Motor neuron (in vitro differentiated cells): Measurements from ENCODE around the gene BTBD19. TPM values are rescaled to one million over a fixed set of nuclear protein-coding genes. Genes with fewer than 3 reads are reported as not detected.

Experiments
- ATAC-seq, 8 experiments: fragments of 200-7000 bp; cut with Tn5 transposase; replicated peaks in 6 of 8; 2 replicates each; pipeline ENCODE4 v1.8.0; 2021; ENCODE audit warnings: mild to moderate bottlenecking in 8 of 8, moderate library complexity in 8 of 8
- H3K27ac ChIP-seq, 2 donors: fragments of 250-450 bp; sonication (Bioruptor Pico); 2 replicates each; pipeline ENCODE4 v1.9.0; 2021; ENCODE audit warnings: antibody characterized with exemption in 2 of 2, mild to moderate bottlenecking in 2 of 2, moderate library complexity in 1 of 2
- H3K4me1 ChIP-seq, 2 donors: fragments of 250-450 bp; sonication (Bioruptor Pico); replicated peaks in 1 of 2; 2 replicates each; pipeline ENCODE4 v1.6.1; 2021; ENCODE audit warnings: antibody characterized with exemption in 2 of 2, mild to moderate bottlenecking in 2 of 2, moderate library complexity in 1 of 2
- H3K4me3 ChIP-seq, 5 donors: fragments of 250-450 bp; sonication (Bioruptor Pico); 2 replicates each; pipeline ENCODE4 v1.9.0; 2021; ENCODE audit warnings: antibody characterized with exemption in 5 of 5, mild to moderate bottlenecking in 5 of 5, moderate library complexity in 4 of 5
- WGBS, 10 experiments: fragments of 450-650 bp; shearing (Covaris generic); methylation state at CpG; one replicate each; pipeline ENCODE4 v1.0.0; 2022; 5-methylcytosine and 5-hydroxymethylcytosine counted together
- in situ Hi-C, 9 experiments: fragments of 400-800 bp; cut with MboI; loops; one replicate each; pipeline ENCODE4 v1.15.0; 2021; ENCODE audit warnings: low sequenced_read_pairs in 9 of 9, low pct_unique_long_range_greater_than_20kb in 2 of 9; ENCODE audit not compliant: unreplicated experiment in 9 of 9
- total RNA-seq, 8 experiments: library from RNA; unstranded; fragments of 300-600 nt; gene quantifications; 2 replicates each; pipeline versions ENCODE4 v1.2.3 to v1.2.4, GENCODE V29; 2022

Gene BTBD19
- total RNA-seq, 8 experiments from 2014 or later, result 0.60 to 18.5 (median 6.0) TPM

DNA sequence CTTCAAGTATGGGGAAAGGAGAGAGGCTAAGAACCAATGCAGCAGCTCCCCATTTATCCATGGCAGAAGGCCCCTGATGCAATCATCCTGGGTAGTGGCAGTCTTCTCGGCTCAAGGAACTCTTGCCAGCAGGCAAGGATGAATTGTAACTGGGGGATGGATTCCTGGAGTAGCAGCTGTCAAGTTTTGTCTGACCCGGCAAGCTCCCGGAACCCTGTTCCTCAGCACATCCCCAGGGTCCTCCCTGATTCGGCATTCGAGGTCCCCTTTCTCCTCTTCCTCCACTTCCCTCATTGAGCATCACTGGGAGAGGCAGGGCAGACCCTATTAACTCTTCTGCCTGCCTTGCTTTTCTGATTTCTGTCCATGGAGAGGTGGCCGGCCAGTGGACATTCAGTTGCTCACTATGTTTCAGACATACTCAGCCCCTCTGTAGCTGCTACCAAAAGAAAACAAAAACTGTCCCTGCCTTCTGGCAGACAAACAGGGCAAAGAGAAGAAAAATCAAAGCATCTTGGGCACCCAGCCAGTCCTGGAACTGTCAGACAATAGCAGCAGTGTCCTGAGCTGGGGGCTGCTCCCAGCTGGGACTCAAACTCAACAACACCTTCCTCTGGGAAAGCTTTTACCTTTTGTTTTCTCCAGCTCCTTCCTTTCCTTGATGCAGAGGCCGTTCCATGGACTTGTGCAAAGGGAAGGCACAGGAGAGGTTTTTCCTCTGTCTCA lies 40.3 kb downstream of the BTBD19 start:
- peak in 4 of 8 experiments; percentile 36 to 64 (median 44) for ATAC-seq
- 44 to 96% (median 83%) methylated on average over 1 to 6 of the region's 7 CpGs; no CpG with 5 or more reads in 2 of the 10 experiments for WGBS, 10 experiments
- in situ Hi-C loops, result loop anchor here in 3 of 9 experiments (25.0 kb wide), 3 partner anchors 139 to 464 kb away; partner anchors contain the start of genes EIF2B3 (in 1 of the 3), HECTD3 (in 1 of the 3) and UROD (in 1 of the 3)
- Histone ChIP-seq H3K4me3 (no peak overlapping the region), H3K4me1 (peaks cover 0 to 18% of the 10 kb centered on the region in 2 donors), H3K27ac (peak overlapping the region in 1 of 2 donors; percentile 6)

DNA sequence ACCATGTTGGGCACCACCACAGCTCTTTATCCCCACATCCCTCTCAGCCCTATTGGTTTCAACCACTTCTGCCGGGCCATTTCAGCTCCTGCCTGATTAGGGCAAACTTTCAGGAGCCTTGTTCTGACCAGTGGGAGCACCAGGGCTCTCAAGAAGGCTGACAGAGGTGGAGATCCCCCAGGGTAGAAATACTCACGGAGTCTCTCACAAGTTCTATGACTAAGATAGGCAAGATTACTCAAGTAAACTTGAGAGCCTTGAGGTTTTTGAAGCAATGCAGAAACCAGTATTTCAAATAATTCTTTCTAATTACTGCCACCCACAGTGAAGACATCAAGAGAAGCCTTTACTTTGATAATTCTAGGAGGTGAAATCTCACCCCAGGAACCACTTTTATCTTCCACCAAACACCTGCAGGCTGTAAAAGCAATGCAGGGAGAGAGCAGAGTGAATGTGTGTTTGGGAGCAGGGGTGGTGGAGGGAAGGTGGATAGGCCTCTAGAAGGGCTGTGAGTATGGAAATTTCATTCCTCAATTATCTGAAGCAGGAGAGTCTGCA lies 41.3 kb downstream of the BTBD19 start:
- 43 to 100% (median 66%) methylated on average over 1 to 2 of the region's 2 CpGs; no CpG with 5 or more reads in 4 of the 10 experiments for WGBS, 10 experiments
- in situ Hi-C loops, result loop anchor here in 3 of 9 experiments (25.0 kb wide), 3 partner anchors 138 to 463 kb away; partner anchors contain the start of genes EIF2B3 (in 1 of the 3), HECTD3 (in 1 of the 3) and UROD (in 1 of the 3)
- ATAC-seq, result no peak
- H3K4me3 ChIP-seq, result no peak overlapping the region
- H3K27ac ChIP-seq, result no peak overlapping the region
- peaks cover 0 to 17% of the 10 kb centered on the region in 2 donors for H3K4me1 ChIP-seq

DNA sequence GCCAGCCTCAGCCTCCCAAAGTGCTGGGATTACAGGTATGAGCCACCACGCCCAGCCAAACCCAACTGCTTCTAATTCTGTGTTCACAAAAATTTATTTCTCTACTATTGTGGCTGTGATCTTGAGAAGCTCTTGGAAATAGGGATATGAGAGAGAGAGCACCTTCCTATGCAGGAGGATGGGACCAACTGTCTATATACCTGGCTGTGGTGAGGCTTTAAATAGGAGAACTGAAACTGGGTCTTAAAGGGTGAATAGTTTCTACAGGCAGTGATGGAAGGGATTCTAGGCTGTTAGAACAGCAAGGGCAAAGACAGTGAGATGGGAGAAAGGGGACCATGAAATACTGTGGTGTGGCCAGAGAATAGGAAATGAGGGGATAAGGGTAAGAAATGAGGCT lies 43.0 kb downstream of the BTBD19 start:
- in situ Hi-C loops, result no loop called here
- 83 to 100% (median 89%) methylated on average over 1 of the region's 1 CpG; no CpG with 5 or more reads in 7 of the 10 experiments for WGBS, 10 experiments
- Histone ChIP-seq H3K4me1 (peaks cover 0 to 17% of the 10 kb centered on the region in 2 donors), H3K4me3 (no peak overlapping the region), H3K27ac (no peak overlapping the region)
- ATAC-seq, result no peak

DNA sequence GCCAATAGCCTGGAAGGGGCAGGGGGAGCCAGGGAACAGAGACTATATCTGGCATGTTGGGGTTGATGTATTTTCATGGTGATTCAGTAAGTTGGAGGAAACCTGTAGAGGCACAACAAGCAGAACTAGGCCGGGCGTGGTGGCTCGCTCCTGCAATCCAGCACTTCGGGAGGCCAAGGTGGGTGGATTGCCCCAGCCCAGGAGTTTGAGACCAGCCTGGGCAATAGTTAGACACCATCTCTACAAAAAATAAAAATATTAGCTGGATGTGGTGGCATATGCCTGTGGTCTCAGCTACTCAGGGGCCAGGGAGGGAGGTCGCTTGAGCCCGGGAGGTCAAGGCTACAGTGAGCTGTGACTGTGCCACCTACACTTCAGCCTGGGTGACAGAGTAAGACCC lies 44.9 kb downstream of the BTBD19 start:
- Histone ChIP-seq H3K4me1 (peaks cover 0 to 11% of the 10 kb centered on the region in 2 donors), H3K4me3 (no peak overlapping the region), H3K27ac (no peak overlapping the region)
- ATAC-seq, result no peak
- in situ Hi-C loops, result no loop called here
- WGBS, 10 experiments, result 92 to 100% (median 98%) methylated on average over 3 to 6 of the region's 6 CpGs; no CpG with 5 or more reads in 4 of the 10 experiments

DNA sequence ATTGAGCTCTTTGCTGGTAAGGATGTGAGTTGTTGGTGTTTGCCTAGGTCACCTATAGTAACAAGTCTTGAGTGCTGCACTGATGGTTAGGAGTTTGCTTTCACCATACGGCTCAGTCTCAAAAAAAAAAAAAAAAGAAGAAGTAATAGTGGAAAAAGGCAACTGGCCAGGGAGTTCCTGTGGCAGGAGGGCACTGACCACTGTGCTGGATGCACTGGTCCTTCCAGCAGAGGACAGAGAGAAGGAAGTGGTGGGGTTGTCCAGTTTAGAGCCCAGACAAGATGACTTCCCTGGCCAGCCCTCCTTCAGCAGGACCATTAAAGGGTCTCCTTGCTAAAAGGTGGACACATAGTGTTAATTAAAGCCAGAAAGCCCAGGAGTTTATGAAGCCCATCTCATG lies 46.6 kb downstream of the BTBD19 start:
- no peaks in the 10 kb centered on the region for H3K4me1 ChIP-seq
- no peak overlapping the region for H3K4me3 ChIP-seq
- 100% methylated on average over 1 of the region's 1 CpG; no CpG with 5 or more reads in 5 of the 10 experiments for WGBS, 10 experiments
- no peak overlapping the region for H3K27ac ChIP-seq
- no peak for ATAC-seq
- in situ Hi-C loops, result no loop called here

DNA sequence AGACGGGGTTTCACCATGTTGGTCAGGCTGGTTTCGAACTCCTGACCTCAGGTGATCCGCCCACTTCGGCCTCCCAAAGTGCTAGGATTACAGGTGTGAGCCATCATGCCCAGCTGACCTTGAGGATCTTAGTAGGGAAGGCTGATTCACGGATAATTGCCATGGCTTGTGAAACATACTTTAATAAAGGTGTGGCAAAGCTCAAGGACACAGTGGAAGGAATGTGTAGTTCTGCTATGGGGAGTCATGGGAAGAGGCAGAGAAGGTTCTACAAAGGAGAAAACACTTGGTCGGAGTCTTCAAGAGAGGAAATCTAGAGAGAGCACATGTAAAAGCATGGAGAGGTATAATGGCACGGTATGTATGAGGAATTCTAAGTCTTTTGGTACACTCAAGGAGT lies 47.4 kb downstream of the BTBD19 start:
- no peak overlapping the region for H3K27ac ChIP-seq
- H3K4me1 ChIP-seq, result no peaks in the 10 kb centered on the region
- H3K4me3 ChIP-seq, result no peak overlapping the region
- in situ Hi-C loops, result no loop called here
- no peak for ATAC-seq
- WGBS, 10 experiments, result 62 to 100% (median 96%) methylated on average over 2 to 6 of the region's 7 CpGs; no CpG with 5 or more reads in 2 of the 10 experiments

DNA sequence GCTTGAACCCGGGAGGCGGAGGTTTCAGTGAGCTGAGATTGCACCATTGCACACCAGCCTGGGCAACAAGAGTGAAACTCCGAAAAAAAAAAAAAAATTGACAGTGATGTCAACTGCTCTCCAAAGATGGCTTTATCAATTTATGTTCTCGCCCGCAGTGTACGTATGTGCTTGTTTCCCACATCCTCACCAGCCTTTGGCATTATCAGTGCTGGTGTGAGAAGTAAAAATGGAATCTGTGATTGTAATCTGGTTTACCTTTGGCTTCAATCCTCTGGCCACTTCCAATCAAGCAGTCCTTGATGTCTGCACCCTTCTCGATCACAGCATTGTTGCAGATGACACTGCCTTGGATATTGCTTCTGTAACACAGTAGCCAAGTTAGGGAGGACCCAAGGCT lies 49.1 kb downstream of the BTBD19 start:
- in situ Hi-C loops, result no loop called here
- WGBS, 10 experiments, result 80 to 100% (median 96%) methylated on average over 1 to 6 of the region's 7 CpGs; no CpG with 5 or more reads in 4 of the 10 experiments
- no peak for ATAC-seq

DNA sequence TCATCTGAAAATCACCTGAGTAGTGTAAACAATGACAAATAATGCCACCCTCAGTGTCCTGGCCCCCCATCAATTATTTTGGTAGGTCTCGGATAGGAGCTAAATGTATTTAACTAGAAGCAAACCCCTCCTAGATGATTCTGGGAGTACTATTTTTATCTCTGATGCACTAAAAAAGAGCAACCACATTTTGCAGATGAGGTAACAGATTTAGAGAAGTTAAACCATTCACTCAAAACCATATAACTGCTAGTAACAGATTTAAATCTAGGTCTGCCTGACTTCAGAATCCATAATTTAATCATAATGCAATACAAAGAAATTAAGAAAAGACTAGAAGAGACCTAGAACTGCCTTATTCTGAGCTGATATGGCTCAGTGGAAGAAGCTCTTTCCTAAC lies 52.0 kb downstream of the BTBD19 start:
- ATAC-seq, result no peak
- 88 to 100% (median 100%) methylated on average over 1 of the region's 1 CpG; no CpG with 5 or more reads in 4 of the 10 experiments for WGBS, 10 experiments
- Histone ChIP-seq H3K27ac (no peak overlapping the region), H3K4me1 (no peaks in the 10 kb centered on the region), H3K4me3 (no peak overlapping the region)
- in situ Hi-C loops, result no loop called here

More for the DNA sequence above, 49.1 kb downstream of the BTBD19 start:
- H3K4me3 ChIP-seq, result no peak overlapping the region
- no peaks in the 10 kb centered on the region for H3K4me1 ChIP-seq
- no peak overlapping the region for H3K27ac ChIP-seq

DNA sequence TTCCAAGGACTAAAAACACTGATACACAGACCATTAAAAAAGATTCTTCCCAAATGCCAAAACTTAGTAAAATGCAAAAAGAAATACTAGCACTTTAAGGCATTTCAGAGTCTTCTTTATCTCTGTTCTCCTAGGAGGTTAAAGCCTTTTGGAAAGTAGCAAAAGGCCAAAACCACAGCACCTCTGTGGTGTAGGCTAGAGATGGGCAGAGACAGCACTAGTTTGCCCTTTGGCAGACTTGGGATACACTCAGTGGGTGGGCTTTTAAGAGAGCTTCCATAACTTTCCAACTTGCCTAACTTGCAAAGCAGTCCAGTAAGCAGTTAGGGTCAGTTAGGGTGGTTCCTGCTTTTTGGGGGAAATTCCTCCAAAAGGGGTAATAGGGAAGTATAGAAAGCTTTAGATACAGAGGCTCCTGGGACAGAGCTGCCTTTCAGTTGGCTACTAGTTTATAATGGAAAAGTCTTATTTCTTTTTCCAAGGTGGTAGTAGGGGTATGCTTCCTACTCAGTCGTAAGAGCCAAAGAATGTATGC lies 52.6 kb downstream of the BTBD19 start:
- Histone ChIP-seq H3K4me1 (no peaks in the 10 kb centered on the region), H3K4me3 (no peak overlapping the region), H3K27ac (no peak overlapping the region)
- WGBS, 10 experiments, result 78 to 100% (median 100%) methylated on average over 1 of the region's 1 CpG; no CpG with 5 or more reads in 5 of the 10 experiments
- in situ Hi-C loops, result no loop called here
- no peak for ATAC-seq

DNA sequence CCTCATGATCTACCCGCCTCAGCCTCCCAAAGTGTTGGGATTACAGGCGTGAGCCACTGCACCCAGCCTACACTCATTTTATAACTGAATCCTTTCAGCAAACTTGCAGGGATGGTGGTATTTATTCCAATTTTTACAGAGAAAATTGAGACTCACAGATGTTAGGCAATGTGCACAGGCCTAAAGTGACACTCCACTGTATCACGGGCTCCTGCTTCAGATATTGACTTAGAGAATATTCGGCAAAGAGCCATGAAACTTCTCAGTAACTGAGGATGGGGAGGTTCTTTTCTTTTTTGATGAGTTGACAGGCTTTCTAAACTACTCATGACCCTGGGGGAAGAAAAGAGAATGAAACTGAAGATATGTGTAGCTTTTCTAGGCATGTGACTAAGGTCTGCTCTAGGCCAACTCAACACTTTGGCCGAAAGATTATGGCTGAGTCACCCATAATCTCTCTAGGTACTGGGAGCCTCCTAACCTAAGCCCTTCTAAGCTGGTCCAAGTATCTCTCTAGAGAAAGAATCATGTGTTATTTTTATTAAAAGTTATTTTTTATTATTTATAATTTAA lies 54.6 kb downstream of the BTBD19 start:
- in situ Hi-C loops, result no loop called here
- H3K27ac ChIP-seq, result no peak overlapping the region
- WGBS, 10 experiments, result 67 to 100% (median 98%) methylated on average over 2 to 5 of the region's 5 CpGs; no CpG with 5 or more reads in 2 of the 10 experiments
- ATAC-seq, result peak in 2 of 8 experiments; percentile 48 to 50
- no peak overlapping the region for H3K4me3 ChIP-seq
- no peaks in the 10 kb centered on the region for H3K4me1 ChIP-seq
